ENCODE data around the gene PUM1. TPM values are rescaled to one million over a fixed set of nuclear protein-coding genes. Genes with fewer than 3 reads are reported as not detected.
A peak's percentile ranks its signal among the peaks of the same experiment; 100 is the strongest.

Gene PUM1, protein sequence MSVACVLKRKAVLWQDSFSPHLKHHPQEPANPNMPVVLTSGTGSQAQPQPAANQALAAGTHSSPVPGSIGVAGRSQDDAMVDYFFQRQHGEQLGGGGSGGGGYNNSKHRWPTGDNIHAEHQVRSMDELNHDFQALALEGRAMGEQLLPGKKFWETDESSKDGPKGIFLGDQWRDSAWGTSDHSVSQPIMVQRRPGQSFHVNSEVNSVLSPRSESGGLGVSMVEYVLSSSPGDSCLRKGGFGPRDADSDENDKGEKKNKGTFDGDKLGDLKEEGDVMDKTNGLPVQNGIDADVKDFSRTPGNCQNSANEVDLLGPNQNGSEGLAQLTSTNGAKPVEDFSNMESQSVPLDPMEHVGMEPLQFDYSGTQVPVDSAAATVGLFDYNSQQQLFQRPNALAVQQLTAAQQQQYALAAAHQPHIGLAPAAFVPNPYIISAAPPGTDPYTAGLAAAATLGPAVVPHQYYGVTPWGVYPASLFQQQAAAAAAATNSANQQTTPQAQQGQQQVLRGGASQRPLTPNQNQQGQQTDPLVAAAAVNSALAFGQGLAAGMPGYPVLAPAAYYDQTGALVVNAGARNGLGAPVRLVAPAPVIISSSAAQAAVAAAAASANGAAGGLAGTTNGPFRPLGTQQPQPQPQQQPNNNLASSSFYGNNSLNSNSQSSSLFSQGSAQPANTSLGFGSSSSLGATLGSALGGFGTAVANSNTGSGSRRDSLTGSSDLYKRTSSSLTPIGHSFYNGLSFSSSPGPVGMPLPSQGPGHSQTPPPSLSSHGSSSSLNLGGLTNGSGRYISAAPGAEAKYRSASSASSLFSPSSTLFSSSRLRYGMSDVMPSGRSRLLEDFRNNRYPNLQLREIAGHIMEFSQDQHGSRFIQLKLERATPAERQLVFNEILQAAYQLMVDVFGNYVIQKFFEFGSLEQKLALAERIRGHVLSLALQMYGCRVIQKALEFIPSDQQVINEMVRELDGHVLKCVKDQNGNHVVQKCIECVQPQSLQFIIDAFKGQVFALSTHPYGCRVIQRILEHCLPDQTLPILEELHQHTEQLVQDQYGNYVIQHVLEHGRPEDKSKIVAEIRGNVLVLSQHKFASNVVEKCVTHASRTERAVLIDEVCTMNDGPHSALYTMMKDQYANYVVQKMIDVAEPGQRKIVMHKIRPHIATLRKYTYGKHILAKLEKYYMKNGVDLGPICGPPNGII
- polyA plus RNA-seq (2013, experiment 1 of 4): 106 TPM
- 115 TPM for polyA plus RNA-seq (2013, experiment 2 of 4)
- polyA plus RNA-seq (2013, experiment 3 of 4): 82.7 TPM
- polyA plus RNA-seq (2013, experiment 4 of 4): 94.0 TPM

DNA sequence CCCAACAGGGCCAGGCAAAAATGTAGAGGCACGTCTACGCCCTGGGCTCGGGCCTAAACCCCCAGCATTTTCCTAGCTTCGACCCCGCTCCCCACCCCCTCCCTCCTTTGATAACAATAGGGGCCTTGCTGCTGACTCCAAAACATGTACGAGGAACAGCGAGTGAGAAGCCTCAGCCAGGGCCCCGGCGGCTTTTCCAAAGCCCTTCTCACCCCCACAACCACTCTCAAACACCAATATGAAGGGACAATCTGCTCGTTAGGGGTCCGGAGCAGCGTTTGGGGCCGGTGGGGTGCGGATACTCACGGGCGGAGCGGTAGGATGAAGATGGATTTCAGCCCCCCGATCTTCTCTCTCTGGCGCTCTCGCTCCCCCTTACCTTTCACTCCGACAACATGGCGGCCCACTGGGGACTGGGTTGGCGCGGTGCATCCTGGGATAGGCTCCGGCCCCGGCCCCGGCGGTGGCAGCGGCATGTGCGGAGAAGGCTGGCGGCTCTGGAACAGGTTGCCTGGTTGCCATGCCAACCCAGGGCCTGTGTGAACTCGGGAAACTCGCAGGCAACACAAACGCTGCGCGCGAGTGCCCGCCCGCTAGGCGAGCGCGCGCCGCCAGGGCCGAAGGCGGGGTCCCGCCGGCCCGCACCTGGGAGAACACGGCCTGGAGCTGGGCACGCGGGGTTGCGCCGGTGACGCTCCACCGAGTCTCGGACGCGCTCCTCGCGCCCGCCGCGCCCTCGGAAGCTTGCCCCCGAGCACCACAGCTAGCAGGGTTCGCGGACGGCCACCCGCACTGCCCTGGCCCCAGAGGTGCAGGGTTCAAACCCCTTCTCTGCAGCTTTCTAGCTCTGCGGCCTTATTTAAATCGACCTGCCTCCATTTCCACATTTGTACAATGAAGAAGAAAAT is at the start of gene PUM1:
Gene PUM1, minus strand, starts transcription at position 408 of the 908 bp plus-strand sequence. CDS start 6,151 bp downstream, outside the sequence.
- Histone ChIP-seq H3K27me3 (ENCODE audit: control insufficient read depth, insufficient read depth, low read length, poor library complexity, severe bottlenecking) (no peaks in the 10 kb centered on the region), H3K4me1 (ENCODE audit: control insufficient read depth, insufficient read depth, low read length) (no peaks in the 10 kb centered on the region), H3K36me3 (ENCODE audit: control insufficient read depth, insufficient read depth, low read length) (no peaks in the 10 kb centered on the region), H3K4me3 (ENCODE audit: insufficient read depth, low read depth, low read length) (peak within 1 kb of the TSS; percentile 75), H3K27ac (ENCODE audit: insufficient read depth, low read depth, low read length, poor library complexity, severe bottlenecking) (peak within 1 kb of the TSS; percentile 100), H3K9me3 (ENCODE audit: control insufficient read depth, low read length) (no peaks in the 10 kb centered on the region)
- WGBS, 2 experiments: 2% methylated on average over 72 of the region's 72 CpGs

DNA sequence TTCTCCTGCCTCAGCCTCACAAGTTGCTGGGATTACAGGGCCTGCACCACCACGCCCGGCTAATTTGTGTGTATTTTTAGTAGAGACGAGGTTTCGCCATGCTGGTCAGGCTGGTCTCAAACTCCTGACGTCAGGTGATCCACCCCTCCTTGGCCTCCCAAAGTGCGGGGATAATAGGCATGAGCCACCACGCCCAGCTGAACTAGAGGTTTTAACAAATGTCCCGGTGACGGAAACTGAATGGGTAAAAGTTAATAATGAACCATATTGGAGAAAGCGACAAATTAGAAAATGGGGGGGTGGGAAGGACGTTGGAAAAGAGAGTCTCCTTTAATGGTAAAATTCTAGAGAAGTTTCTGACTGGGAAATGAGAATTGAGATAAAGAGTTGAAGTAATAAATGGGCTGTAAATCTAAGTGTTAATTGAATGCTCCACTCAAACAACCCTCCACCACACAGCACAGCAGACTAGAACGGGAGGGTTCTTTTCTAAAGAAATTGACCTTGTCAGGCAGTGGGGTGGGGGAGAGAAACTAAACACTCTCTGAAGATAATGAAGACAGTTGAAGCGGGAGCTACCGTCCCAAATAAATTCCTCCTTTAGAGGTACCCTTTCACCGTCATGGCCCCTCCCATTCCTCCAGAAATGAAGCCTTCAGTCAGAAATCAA is 46.9 kb upstream of the PUM1 start:
- 75 to 82% methylated on average over 14 to 15 of the region's 15 CpGs for WGBS, 2 experiments
- no peaks in the 10 kb centered on the region for H3K36me3 ChIP-seq (ENCODE audit: control insufficient read depth, insufficient read depth, low read length)
- H3K4me1 ChIP-seq (ENCODE audit: control insufficient read depth, insufficient read depth, low read length): no peaks in the 10 kb centered on the region
- H3K4me3 ChIP-seq (ENCODE audit: insufficient read depth, low read depth, low read length): no peak overlapping the region
- no peaks in the 10 kb centered on the region for H3K9me3 ChIP-seq (ENCODE audit: control insufficient read depth, low read length)
- no peaks in the 10 kb centered on the region for H3K27me3 ChIP-seq (ENCODE audit: control insufficient read depth, insufficient read depth, low read length, poor library complexity, severe bottlenecking)
- no peak overlapping the region for H3K27ac ChIP-seq (ENCODE audit: insufficient read depth, low read depth, low read length, poor library complexity, severe bottlenecking)

DNA sequence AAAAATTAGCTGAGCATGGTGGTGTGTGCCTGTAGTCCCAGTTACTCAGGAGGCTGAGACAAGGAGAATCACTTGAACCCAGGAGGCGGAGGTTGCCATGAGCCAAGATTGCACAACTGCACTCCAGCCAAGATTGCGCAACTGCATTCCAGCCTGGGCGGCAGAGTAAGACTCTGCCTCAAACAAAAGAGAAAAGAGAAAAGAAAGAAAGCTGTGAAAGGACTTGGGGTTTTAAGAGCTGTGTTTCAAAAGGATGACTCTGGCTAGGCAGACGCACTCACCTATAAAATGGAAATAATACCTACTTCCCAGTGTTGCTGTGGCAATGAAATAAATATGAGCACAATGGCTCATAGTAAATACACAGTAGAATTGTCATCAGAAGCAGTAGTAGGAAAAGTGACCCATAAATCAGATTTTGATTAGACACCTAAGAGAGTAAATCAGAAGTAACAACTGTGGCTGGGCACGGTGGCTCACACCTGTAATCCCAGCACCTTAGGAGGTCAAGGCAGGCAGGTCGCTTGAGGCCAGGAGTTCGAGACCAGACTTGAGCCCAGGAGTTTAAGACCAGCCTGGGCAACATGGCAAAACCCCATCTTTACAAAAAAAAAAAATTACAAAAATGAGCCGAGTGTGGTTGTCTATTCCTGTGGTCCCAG is 45.9 kb upstream of the PUM1 start:
- Histone ChIP-seq H3K27me3 (ENCODE audit: control insufficient read depth, insufficient read depth, low read length, poor library complexity, severe bottlenecking) (no peaks in the 10 kb centered on the region), H3K9me3 (ENCODE audit: control insufficient read depth, low read length) (no peaks in the 10 kb centered on the region), H3K4me3 (ENCODE audit: insufficient read depth, low read depth, low read length) (no peak overlapping the region), H3K27ac (ENCODE audit: insufficient read depth, low read depth, low read length, poor library complexity, severe bottlenecking) (no peak overlapping the region), H3K4me1 (ENCODE audit: control insufficient read depth, insufficient read depth, low read length) (no peaks in the 10 kb centered on the region), H3K36me3 (ENCODE audit: control insufficient read depth, insufficient read depth, low read length) (no peaks in the 10 kb centered on the region)
- 83 to 89% methylated on average over 7 to 8 of the region's 8 CpGs for WGBS, 2 experiments

DNA sequence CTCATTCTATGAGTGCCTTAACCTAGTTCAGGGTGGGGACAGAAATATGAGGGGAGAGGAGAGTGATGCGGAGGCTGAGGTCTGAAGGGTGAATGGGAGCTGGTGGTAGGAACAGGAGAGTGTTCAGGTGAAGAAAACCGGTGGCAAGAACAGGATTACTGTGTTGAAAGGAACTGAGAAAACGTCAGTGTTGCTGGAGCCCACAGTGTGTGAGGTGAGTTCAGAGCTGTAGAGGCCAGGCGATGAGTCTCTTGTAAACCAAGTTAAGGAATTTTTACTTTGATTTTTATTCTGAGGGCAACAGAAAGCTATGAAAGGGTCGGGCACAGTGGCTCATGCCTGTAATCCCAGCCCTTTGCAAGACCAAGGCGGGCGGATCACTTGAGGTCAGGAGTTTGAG is 45.3 kb upstream of the PUM1 start:
- Histone ChIP-seq H3K9me3 (ENCODE audit: control insufficient read depth, low read length) (no peaks in the 10 kb centered on the region), H3K27ac (ENCODE audit: insufficient read depth, low read depth, low read length, poor library complexity, severe bottlenecking) (no peak overlapping the region), H3K4me1 (ENCODE audit: control insufficient read depth, insufficient read depth, low read length) (no peaks in the 10 kb centered on the region), H3K36me3 (ENCODE audit: control insufficient read depth, insufficient read depth, low read length) (no peaks in the 10 kb centered on the region), H3K27me3 (ENCODE audit: control insufficient read depth, insufficient read depth, low read length, poor library complexity, severe bottlenecking) (no peaks in the 10 kb centered on the region), H3K4me3 (ENCODE audit: insufficient read depth, low read depth, low read length) (no peak overlapping the region)
- WGBS, 2 experiments: 87 to 89% methylated on average over 7 of the region's 7 CpGs

DNA sequence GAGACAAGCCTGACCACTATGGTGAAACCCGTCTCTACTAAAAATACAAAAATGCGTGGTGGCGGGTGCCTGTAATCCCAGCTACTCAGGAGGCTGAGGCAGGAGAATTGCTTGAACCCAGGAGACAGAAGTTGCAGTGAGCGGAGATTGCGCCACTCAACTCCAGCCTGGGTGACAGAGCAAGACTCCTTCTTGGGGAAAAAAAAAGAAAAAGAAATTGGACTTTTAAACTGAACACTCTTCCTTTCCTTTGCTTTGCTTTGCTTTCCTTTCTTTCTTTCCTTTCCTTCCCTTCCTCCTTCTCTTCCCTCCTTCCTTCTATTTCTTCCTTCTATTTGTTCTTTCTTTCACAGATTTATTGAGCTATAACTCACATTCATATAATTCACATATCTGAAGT is 43.3 kb upstream of the PUM1 start:
- Histone ChIP-seq H3K27me3 (ENCODE audit: control insufficient read depth, insufficient read depth, low read length, poor library complexity, severe bottlenecking) (no peaks in the 10 kb centered on the region), H3K27ac (ENCODE audit: insufficient read depth, low read depth, low read length, poor library complexity, severe bottlenecking) (no peak overlapping the region), H3K4me3 (ENCODE audit: insufficient read depth, low read depth, low read length) (no peak overlapping the region), H3K36me3 (ENCODE audit: control insufficient read depth, insufficient read depth, low read length) (no peaks in the 10 kb centered on the region), H3K9me3 (ENCODE audit: control insufficient read depth, low read length) (no peaks in the 10 kb centered on the region), H3K4me1 (ENCODE audit: control insufficient read depth, insufficient read depth, low read length) (no peaks in the 10 kb centered on the region)
- WGBS, 2 experiments: 92 to 96% methylated on average over 5 of the region's 5 CpGs

DNA sequence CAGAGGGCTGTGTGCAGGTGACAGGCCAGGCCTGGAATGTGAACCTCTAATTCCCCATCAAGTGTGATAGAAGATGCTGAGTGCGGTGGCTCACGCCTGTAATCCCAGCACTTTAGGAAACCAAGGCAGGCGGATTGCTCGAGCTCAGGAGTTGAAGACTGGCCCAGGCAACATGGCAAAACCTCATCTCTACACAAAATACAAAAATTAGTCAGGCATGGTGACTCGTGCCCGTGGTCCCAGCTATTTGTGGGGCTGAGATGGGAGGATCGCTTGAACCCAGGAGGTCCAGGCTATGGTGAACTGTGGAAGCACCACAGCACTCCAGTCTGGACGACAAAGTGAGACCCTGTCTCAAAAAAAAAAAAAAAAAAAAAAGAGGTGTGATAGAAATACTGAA is 40.1 kb upstream of the PUM1 start:
- H3K4me3 ChIP-seq (ENCODE audit: insufficient read depth, low read depth, low read length): no peak overlapping the region
- no peaks in the 10 kb centered on the region for H3K4me1 ChIP-seq (ENCODE audit: control insufficient read depth, insufficient read depth, low read length)
- no peaks in the 10 kb centered on the region for H3K27me3 ChIP-seq (ENCODE audit: control insufficient read depth, insufficient read depth, low read length, poor library complexity, severe bottlenecking)
- no peaks in the 10 kb centered on the region for H3K9me3 ChIP-seq (ENCODE audit: control insufficient read depth, low read length)
- H3K36me3 ChIP-seq (ENCODE audit: control insufficient read depth, insufficient read depth, low read length): no peaks in the 10 kb centered on the region
- no peak overlapping the region for H3K27ac ChIP-seq (ENCODE audit: insufficient read depth, low read depth, low read length, poor library complexity, severe bottlenecking)
- WGBS, 2 experiments: 94 to 95% methylated on average over 8 of the region's 8 CpGs

DNA sequence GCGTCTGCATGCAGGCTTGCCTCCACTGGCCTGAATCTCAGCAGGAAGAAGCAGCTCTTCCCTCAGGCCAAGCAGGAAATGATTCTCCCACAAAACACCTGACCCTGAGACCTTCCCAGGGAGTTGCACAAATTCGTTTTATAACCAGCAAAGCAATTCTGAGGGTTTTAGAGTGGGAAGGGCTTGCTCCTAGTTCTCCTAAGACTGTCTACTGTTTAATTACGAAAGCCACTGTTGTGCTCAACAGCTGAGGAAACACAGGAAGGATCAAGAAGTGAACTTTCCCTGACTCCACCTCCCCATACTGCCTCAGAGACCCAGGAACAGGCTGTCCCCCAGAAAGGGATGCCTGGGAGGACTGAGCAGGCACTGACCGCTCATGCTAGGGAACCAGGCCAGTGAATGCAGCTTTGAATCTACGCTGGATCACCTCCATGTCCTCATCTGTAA is 37.0 kb upstream of the PUM1 start:
- H3K9me3 ChIP-seq (ENCODE audit: control insufficient read depth, low read length): no peaks in the 10 kb centered on the region
- no peak overlapping the region for H3K27ac ChIP-seq (ENCODE audit: insufficient read depth, low read depth, low read length, poor library complexity, severe bottlenecking)
- H3K4me3 ChIP-seq (ENCODE audit: insufficient read depth, low read depth, low read length): no peak overlapping the region
- no peaks in the 10 kb centered on the region for H3K4me1 ChIP-seq (ENCODE audit: control insufficient read depth, insufficient read depth, low read length)
- H3K36me3 ChIP-seq (ENCODE audit: control insufficient read depth, insufficient read depth, low read length): no peaks in the 10 kb centered on the region
- 83 to 90% methylated on average over 5 of the region's 5 CpGs for WGBS, 2 experiments
- H3K27me3 ChIP-seq (ENCODE audit: control insufficient read depth, insufficient read depth, low read length, poor library complexity, severe bottlenecking): no peaks in the 10 kb centered on the region

DNA sequence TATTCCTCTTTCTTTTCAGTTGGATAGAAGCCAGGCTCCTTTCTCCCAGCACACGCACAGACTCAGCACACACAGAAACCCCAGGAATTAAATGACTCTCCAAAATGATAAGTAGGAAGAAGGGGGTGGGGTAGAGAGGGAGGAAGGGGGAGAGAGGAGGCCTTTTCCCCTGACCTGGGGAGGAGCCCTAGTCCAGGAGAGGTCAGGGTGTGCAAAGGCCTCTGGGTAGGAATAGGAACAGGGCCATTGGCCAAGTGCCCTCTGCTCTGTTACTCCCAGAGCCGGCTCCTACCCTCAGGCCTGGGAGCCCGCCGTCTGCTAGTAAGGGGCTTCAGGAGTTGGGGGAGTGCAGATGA is 35.6 kb upstream of the PUM1 start:
- Histone ChIP-seq H3K27me3 (ENCODE audit: control insufficient read depth, insufficient read depth, low read length, poor library complexity, severe bottlenecking) (no peaks in the 10 kb centered on the region), H3K4me3 (ENCODE audit: insufficient read depth, low read depth, low read length) (no peak overlapping the region), H3K9me3 (ENCODE audit: control insufficient read depth, low read length) (no peaks in the 10 kb centered on the region), H3K4me1 (ENCODE audit: control insufficient read depth, insufficient read depth, low read length) (no peaks in the 10 kb centered on the region), H3K36me3 (ENCODE audit: control insufficient read depth, insufficient read depth, low read length) (no peaks in the 10 kb centered on the region), H3K27ac (ENCODE audit: insufficient read depth, low read depth, low read length, poor library complexity, severe bottlenecking) (peak overlapping the region; percentile 8)
- 85 to 91% methylated on average over 3 to 4 of the region's 4 CpGs for WGBS, 2 experiments

Data from ectodermal cell (in vitro differentiated cells).